ENCODE results near the gene SLC29A2.

DNA sequence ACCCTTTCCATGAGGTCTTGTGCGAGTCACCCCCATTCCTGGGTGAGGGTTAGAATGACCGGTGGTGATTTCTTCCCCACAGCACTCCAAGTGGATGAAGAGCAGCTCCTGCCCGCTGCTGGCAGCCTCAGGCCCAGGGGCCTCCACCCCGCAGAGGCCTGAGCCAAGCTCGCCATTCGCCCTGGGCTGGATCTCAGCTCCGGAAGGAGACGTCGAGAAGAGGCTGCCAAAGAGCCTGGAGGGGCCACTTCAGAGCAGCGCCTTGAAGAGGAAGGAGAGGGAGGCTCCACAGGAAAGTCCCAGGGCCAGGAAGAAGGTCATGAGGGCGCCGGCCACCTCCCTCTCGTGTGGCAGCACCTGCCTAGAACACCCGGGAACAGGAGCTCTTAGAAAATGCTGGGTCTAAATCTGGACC lies 8.4 kb downstream of the SLC29A2 start:
- TF ChIP-seq, protein P1, sequence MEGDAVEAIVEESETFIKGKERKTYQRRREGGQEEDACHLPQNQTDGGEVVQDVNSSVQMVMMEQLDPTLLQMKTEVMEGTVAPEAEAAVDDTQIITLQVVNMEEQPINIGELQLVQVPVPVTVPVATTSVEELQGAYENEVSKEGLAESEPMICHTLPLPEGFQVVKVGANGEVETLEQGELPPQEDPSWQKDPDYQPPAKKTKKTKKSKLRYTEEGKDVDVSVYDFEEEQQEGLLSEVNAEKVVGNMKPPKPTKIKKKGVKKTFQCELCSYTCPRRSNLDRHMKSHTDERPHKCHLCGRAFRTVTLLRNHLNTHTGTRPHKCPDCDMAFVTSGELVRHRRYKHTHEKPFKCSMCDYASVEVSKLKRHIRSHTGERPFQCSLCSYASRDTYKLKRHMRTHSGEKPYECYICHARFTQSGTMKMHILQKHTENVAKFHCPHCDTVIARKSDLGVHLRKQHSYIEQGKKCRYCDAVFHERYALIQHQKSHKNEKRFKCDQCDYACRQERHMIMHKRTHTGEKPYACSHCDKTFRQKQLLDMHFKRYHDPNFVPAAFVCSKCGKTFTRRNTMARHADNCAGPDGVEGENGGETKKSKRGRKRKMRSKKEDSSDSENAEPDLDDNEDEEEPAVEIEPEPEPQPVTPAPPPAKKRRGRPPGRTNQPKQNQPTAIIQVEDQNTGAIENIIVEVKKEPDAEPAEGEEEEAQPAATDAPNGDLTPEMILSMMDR (IDR thresholded peaks at IDR 0.05; ENCODE audit: low read length): no peak
- TF ChIP-seq EZH2 (optimal IDR thresholded peaks at IDR 0.05; ENCODE audit: low read depth, low read length): no peak
